Stimulated activated CD8-positive, alpha-beta memory T cell treated with anti-CD3 and anti-CD28 coated beads, Interleukin-12 subunit alpha, Interleukin-12 subunit beta, amount 100 ng/mL, for 1 hour (primary cell): ENCODE measurements around the gene LZTS3.
A peak's percentile ranks its signal among the peaks of the same experiment; 100 is the strongest.
"Not testable (repeated sequence)": the region's sequence is repeated elsewhere in the genome, so short reads cannot be mapped to it uniquely, and the experiment has no call there.

Experiments
- DNase-seq: peaks from one replicate; pipeline ENCODE4 v3.0.0-alpha.2; 2020; ENCODE audit warnings: low read depth

LZTS3 gene

DNA sequence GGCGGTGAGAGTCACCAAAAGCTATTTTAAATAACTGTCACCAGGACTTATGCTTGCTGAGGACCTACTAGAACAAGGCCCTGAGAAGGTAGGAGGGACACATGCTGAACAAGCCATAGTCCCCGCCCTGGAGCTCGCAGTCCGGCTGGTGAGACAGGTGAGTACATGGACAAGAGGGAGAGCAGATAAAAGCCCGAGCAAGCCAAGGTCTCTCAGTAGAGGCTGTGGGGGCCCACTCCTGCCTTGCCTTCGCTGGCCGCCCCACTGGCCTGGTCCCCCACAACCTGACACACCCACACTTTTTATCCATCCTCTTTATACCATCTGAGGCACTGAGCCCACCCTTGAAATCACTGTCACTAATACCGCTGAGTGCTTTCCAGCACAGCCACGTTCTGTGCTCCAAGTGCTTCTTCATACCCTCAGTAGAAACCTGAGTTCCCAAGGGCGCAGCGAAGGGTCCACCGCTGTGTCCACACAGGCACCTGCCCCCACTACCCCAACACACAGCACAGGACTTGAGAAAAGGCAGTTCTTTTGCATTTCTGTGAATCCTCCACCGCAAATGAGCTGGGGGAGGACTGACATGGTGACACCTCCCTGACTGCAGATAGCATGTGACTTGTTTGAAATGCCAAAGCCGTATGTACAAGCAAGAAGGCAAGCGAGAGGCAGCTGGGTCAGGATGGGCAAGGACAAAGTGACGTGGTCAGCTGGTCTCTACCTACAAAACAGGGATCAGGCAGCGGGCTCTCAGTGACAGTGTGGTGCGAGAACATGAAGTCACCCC lies 19.1 kb upstream of the LZTS3 start:
- no peak for DNase-seq

DNA sequence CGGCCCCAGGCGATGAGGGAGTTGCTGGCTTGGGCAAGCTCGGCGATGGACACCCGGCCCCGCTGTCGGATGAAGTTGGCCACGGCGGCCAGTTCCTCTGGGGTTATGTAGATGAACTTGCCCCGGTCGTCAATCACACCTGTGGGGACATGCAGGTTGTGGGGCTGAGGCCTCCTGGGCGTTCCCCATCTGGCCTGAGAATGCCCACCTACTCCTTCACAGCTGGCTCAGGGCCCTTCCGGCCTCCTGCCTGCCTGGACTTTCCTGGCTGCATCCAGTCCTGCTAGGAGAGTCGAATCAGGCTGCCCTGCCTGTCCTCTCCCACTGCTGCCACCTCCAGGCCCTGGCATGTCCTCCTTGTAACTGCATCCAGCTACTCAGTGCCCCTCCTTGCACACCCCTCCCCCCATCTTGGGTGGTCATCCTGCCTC lies 17.3 kb upstream of the LZTS3 start:
- DNase-seq = no peak

DNA sequence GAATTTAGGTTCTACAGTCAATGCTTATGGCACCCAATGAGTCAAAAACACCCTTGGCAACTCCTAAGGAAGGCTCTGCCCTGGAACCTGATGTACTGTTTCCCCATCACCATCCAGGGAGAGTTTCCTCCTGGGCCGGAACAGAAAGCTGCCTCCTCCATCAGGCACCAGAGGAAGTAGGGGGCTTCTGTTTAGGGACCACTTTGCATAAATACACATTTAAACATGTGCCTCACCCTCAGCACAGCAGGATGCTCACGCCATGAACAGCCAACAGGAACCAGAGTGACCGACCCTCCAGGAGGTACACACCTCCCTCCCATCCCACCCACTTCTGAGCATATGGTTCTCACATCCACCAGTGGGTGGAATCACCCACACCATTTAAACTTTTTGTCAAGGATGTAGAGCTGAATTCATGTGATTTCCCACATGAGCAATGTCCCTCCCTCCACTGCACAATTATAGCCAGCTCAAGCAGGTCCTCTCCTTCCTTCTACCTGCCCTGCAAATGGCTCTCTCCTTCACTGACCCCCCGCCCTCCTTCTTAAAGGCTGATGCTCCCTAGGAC lies 16.3 kb upstream of the LZTS3 start:
- no peak for DNase-seq

DNA sequence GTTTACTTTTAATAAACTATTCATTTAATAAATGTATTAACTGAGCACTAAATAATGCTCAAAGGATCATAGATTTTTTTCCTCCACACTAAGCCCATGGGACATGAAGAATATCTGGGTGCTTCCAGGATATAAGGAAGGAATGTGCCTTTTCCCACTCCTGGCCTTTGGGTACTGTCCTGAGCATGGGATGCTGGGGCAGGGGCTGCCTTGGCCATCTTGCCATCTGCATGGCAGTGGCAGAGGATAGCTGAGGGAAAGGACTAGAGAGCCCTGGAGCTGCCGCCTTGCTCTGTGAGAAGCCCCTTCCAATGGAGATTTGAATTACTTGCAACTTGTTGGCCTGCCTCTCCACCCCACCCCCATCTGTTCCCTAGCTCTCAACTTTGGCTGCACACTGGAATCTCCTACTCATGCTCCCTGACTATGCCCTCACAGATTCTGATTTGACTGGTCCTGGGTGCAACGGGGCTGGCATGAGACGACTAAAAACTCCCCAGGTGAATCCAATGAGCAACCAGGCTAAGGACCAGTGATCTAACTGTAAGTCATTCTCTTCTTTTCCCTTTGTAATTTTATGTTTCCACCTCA lies 15.6 kb upstream of the LZTS3 start:
- no peak for DNase-seq

DNA sequence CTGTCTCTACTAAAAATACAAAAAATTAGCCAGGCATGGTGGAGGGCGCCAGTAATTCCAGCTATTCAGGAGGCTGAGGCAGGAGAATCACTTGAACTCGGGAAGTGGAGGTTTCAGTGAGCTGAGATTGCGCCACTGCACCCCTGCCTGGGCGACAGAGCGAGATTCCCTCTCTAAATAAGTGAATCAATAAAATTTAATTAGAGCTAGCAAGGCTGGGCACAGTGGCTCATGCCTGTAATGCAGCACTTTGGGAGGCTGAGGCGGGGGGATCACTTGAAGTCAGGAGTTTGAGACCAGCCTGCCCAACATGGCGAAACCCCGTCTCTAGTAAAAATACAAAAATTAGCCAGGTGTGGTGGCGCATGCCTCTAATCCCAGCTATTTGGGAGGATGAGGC lies 14.5 kb upstream of the LZTS3 start:
- not testable (repeated sequence) for DNase-seq

DNA sequence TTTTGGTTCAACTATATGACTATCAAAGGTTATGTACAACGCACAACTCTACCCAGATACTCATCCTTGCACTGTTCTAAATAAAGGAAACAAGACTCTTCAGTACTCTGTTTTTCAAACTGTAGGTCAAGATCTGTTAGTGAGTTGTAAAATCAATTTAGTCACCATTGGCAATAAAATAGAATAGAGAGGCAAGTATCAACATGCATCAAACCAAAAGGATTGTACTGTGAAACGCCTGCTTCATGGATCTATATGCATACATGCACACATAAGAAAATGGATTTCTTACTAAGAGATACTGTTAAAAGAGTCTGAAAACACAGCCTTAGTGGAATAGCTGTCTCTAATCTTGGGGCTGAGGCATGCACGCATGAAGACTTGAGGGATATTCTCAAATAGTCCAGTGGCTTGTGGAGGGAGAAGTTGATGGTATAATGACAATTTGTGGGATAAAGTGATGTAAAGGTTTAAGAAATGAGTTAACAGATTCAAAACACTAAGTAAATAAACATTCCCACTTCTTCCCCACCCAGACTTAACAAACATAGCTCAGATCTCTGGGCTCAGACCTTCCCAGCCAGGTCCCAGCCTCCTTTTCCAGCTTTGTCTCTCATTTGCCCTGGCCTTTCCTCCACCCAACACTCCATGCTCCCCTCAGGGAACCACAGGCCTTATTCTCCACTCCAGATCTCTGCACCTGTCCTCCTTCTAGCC lies 10.7 kb upstream of the LZTS3 start:
- DNase-seq = no peak

DNA sequence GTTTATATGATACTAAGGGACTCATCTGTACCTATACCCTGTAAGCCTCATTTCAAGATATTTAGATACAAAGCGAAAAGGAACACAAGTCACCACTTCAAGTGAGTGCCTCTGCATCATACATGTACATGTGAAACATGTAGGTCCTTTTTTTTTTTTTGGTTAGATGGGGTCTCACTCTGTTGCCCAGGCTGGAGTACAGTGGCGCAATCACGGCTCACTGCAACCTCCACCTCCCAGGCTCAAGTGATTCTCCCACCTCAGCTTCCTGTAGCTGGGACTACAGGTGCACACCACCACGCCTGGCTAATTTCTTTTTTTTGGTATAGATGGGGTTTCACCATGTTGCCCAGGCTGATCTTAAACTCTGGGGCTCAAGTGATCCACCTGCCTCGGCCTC lies 9.1 kb upstream of the LZTS3 start:
- DNase-seq = not testable (repeated sequence)

DNA sequence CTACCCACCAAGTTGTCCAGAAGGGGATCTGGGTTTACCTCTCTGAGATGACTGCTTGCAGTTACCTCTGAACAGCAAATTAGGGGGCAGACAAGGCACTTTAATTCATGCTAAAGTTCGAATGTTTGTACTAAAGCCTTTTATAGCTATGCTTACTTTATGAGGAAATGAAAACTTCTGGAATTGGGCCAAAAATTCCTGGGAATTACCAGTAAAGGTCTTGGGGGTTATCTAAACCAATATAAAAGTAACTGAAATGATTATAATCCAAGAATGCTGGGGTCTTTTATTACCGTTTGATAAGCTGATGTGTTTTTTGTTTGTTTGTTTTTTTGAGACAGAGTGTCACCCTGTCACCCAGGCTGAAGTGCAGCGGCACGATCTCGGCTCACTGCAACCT lies 7.9 kb upstream of the LZTS3 start:
- no peak for DNase-seq

DNA sequence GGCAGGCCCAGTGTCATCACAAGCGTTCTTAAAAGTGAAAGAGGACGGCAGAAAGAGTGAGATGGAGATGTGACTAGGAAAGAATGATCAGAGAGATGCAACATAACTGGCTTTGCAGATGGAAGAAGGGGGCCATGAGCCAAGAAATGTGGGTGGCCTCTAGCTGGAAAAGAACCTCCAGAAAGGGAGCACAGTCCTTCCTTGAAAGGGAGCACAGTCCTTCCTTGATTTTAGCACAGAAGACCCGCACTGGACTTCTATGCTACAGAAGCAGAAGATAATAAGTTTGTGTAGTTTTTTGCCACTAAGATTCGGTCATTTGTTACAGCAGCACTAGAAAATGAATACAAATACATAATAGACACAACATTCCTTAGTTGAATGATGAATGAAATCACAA lies 7.0 kb upstream of the LZTS3 start:
- no peak for DNase-seq

DNA sequence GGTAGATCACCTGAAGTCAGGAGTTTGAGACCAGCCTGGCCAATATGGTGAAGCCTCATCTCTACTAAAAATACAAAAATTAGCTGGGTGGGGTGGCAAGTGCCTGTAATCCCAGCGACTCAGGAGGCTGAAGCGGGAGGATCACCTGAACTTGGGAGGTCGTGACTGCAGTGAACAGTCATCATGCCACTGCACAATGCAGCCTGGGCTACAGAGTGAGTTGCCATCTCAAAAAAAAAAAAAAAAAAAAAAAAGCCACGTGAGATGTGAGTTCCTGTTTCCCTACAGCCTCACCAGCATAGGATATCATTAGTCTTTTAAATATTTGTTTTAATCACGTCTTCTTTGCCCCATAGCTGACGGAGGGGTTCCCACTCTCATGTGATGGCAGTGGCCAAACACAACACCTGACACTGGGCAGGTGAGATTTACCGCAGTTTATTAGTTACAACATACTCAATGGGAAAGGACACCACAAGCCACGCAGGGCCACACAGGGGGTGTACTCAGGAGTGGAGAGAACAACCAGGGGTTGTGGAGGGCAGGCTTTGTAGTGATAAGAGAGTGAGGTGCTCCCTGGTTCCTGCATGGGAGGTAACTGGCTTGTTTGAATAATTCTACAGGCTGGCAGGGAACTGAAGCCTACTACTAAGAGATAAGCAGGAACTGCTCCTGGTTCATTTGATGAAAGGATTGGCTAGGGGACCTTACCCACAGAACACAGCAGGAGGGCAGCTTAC lies 4.6 kb upstream of the LZTS3 start:
- no peak for DNase-seq

DNA sequence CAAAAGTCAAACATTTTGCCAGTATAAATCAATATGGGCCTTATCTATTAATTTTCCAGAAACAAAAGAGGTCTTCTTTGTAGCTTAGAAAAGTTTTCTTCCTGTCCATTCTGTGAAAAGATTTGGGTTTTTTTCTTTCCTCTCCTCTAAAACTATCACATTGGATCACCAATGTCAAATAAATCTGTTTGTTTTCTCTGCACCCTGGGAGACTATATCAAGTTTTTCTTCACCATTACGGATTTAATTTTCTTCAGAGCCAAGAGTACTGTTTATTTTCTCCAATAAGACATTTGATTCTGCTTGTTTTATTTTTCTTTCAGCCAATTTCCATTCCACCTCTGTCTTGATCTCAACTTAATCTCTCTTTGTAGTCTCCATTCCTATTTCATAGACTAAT lies 1.9 kb upstream of the LZTS3 start:
- no peak for DNase-seq

DNA sequence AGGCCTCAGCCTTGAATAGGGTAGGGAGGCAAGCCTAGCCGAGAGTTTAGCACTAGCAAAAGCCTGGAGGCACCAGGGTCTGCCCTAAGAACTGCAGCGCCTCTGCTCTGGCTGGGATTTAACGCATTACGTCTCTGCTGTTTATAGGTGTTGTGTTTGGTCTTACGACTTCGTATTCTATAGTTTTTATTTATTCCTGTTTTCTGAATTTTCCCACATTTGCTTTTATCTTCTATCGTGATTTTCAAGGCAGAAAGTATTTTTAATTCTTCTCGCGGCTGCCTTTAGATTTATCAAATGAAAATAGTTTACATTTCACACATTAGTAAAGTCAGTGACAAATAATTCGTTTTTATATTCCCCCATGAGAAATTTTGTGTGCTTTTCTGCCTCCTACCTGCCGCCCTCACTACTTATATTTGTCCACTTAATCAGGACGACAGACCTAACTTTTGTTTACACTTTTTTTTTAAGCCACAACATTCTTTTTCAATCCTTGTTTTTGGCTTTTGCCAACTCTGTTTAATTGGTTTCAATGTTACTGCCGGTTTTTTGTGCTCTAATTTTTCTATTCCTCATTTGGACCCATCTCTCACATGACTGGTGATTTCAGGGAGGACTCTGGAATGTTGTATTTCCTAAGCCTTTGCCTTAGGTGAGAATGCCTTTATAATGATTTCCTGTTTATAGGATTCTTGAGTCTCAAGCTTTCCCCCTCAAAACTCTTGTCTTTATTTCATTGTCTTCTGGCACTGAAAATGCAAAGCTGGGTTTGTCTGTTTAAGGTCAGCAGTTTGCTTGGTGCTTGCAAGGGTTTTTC lies 1.3 kb upstream of the LZTS3 start:
- DNase-seq = no peak

DNA sequence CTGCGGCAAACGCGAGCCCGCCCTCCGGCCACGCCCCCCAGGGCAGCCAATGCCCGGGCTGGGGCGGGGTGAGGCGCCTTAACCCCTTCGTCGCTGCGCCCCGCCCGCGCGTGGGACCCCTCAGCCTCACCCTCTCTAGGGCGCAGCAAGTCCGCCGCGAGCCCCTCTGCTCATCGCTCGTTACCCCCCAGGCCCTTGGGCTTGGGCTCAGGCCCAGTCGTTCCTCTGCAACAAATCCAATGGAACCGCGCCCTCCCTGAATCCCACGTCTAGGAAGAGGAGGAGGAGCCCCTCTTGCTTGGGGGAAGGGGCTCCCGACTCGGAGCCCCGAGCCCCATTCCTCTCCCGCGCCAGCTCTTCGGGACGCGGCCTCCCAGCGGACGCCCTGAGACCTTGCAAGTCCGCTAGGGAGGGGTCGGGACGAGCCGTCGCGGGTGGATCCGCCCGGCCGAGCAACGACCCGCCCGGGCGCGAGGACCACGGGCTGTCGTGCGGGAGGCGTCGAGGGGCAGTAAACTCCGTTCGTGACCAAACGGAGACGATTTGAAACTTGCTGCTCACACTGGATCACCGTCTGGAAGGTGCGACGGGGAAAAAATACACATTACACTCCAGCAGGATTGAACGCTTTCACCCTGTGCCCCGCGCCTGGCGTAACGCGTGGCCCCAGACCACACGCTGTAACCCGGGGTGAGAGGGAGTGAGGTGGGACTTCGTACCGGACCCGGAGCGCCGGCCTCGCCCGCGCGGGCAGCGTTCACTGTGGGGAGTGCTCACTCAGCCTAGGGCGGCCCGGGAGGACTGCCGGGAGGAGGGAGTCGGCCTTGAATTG lies 477 bp upstream of the LZTS3 start:
- peak; percentile 83 for DNase-seq

DNA sequence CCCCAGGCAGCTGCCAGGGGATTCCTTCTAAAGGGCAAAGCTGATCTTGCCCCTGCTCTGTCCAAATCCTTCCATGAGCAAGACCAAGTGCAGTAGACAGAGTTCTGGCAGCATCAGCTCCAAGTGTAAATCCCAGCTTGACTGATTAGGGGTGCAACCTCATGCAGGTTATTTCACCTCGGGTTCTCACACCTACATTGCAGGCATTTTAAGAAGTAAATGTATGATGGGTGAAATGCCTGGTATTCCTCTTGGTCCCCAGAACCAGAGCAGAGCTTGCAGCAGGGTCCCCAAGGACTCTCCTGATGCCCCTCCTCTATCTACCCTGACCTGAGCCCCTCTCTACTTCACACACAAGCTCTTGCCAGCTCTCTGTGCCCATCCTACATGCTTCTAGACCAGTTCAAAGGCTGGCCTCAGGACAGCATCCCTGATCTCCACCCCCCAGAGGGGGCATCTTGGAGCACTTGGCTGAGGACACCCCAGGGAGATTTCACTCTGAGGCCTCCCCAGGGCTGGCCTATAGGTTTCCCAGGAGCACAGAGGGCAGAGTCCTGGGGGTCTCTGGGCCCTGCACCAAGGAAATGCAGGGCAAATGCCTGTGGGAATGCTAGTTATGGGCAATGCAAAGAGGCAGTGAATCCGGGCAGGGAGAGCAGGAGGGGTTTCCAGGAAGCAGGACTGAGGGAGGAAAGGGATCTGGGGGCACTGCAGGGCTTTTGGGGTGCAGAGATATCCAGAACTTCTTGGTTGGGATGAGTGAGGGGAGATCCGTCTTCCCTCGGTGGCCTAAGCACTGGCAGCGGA lies 1.0 kb downstream of the LZTS3 start:
- no peak for DNase-seq

DNA sequence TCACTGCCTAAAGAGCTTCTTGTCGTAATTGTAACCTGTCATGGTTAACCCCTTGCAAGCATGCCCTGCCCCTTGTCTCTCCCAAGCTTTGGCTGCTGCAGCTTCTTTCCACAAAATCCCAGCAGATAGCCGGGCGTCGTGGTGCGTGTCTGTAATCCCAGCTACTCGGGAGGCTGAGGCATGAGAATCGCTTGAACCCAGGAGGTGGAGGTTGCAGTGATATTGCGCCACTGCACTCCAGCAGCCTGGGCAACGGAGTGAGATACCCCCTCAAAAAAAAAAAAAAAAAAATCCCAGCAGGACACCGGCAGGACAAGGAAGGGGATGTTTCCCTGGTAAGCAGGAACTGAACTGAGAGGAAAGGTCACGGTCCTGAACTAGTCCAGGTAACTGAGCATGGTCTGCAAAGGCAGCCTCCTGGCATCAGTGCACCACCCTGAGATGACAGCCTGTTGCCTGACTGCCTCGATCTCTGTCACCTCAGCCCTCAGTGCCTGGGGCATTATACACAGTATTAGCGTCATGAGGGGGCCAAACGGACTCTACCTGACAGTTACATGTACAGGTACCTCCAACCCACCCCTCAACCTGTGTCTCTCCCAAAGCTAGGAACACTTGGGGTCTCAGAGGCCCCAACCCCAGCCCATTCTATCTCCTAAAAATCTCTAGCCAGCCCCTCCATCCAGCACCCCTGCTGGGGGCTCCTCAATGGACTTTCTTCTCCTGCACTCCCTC lies 1.8 kb downstream of the LZTS3 start:
- DNase-seq = no peak

DNA sequence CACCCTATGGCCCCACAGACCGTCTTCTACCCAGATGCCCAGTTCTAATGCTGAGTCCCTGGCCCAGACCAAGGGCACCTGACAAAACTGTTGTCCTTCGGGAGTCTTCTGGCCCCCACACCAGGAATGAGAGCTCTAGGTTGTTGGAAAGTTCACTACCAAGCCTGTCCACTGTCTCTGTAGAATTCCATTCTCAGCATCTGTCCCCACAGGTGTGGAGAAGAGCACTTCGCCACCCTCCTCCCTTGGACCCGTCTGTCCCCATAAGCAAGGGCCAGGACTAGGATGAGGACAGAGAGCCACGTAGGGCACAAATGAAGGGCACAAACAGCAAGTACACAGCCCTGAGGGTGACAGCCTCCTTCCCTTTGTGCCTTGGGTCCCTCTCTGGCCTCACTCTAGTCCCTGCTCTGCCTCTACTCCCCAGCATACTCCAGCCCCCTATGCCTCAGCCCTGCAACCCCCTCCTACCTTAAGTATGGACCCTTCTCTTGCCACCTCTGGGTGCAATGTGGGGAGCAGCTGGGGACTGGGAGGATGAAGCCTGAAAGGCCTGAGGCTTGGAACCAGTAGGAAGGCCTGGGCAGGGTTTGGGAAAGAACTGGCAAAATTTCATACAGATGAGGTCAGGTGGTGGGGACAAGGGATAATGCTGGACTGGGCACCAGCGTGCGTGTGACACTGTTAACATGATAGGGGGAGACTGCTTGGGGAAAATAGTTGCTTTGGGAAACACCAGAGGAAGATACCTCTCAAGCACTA lies 4.3 kb downstream of the LZTS3 start:
- DNase-seq = no peak

DNA sequence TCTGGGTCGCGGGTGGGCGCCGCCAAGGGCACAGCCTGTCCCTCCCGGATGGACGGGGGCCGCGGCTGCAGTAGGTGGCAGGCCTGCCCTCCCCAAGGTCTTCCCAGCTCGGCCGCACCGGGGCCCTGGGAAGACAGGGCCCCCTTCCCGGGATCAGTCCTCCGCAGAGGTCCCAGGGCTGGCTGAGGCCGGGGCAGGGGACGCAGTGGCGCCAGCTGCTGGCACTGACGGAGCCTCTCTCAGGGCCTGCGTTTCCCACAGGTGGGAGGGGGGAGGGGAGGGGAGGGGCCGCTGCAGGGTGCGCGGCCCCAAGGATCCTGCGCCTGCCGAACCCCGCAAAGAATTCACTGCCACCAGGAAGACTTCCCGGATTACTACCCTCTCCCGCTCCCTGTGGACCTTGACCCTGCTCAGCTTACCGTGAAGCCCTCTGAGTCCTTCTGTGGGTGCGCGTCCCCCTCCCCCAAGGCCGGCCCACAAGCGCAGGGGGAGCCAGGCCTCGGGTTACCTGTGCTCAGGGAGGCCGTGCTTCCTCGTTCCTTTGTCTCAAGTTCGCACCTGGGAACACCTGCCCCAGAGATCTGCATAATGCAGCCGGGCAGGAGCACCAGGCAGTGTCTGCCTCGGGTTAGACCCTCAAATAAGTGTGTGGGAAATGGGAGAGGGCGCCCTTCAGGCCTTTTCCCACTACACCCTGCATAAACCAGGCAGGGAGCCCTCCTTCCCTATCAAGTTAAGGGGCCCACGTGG lies 5.1 kb downstream of the LZTS3 start:
- DNase-seq = no peak

DNA sequence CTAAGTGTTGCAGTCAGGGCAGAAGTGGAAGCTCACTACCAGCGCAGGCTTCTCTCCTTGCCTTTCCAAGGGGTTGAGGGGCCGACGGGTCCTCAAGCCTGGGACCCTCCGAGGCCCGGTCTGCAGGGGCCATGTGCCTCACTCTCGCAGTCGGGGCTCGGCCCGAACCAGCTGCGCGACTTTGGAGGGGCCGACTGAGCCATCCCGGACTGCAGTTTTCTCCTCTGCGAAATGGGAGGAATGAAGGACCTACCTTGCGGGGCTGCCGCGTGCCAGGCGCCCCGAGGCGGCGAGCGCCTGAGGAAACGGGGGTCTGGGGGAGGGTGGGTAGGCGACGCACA lies 5.6 kb downstream of the LZTS3 start:
- no peak for DNase-seq
